ENCODE data around the gene PLEKHG4. TPM values are rescaled to one million over a fixed set of nuclear protein-coding genes. Genes with fewer than 3 reads are reported as not detected.

Gene PLEKHG4
- polyA plus RNA-seq, 2 of the 4 experiments (the other 2 are of a cell fraction): 10.0 to 15.9 TPM

GRCh38 chr16:67263201-67263600 is 16.1 kb upstream of the PLEKHG4 start:
- DNase-seq (ENCODE audit: low read depth in 1 of 2, low spot score in 1 of 2): no peak
- H3K27ac ChIP-seq: no peak overlapping the region
- WGBS (ENCODE audit: missing lambda C conversion rate): 75% methylated on average over 3 of the region's 3 CpGs
- peaks cover 3% of the 10 kb centered on the region for H3K4me1 ChIP-seq
- FAIRE-seq: no peak
- ChIA-PET CTCF (interaction anchor here (0.8 to 4.8 kb wide), 5 partner anchors 8 to 64 kb away, joined by 5 to 26 read pairs (median 9); partner anchors contain the start of genes FHOD1, KCTD19, LRRC36 and PLEKHG4), POLR2A (interaction anchor here (0.6 kb wide), 1 partner anchor 27 kb away, joined by 3 read pairs; no protein-coding TSS in a partner anchor)
- no peak for ATAC-seq
- H3K4me2 ChIP-seq: no peak overlapping the region
- TF ChIP-seq POLR2AphosphoS2 (conservative IDR thresholded peaks at IDR 0.05; ENCODE audit: low read length): no peak
- no peak for TF ChIP-seq HOXB5 (CRISPR knock-in tag; IDR thresholded peaks at IDR 0.05)
- no peak for TF ChIP-seq ZC3H11A (IDR thresholded peaks at IDR 0.05)
- no peak for TF ChIP-seq MAFK (IDR thresholded peaks at IDR 0.05; ENCODE audit: partially characterized antibody)
- TF ChIP-seq HDAC2 (IDR thresholded peaks at IDR 0.05): no peak
- TF ChIP-seq FOSL2 (IDR thresholded peaks at IDR 0.05): no peak
- TF ChIP-seq FOSL2 (CRISPR knock-in tag; IDR thresholded peaks at IDR 0.05): no peak
- no peak for TF ChIP-seq ESRRA (IDR thresholded peaks at IDR 0.05; ENCODE audit: borderline replicate concordance, low read length)
- no peak for TF ChIP-seq RNF2 (IDR thresholded peaks at IDR 0.05; ENCODE audit: borderline replicate concordance, low read depth)
- TF ChIP-seq ZFP36 (IDR thresholded peaks at IDR 0.05; ENCODE audit: borderline replicate concordance, partially characterized antibody): no peak
- no peaks in the 10 kb centered on the region for H3K9me3 ChIP-seq
- H3K4me3 ChIP-seq: no peak overlapping the region

GRCh38 chr16:67264277-67264676 is 15.1 kb upstream of the PLEKHG4 start:
- Histone ChIP-seq H3K4me3 (no peak overlapping the region), H3K4me2 (no peak overlapping the region), H3K9me3 (no peaks in the 10 kb centered on the region), H3K4me1 (peaks cover 12% of the 10 kb centered on the region), H3K27ac (no peak overlapping the region)
- no peak for FAIRE-seq
- TF ChIP-seq RAD21 (conservative IDR thresholded peaks at IDR 0.05 in 1 of 2, IDR thresholded peaks at IDR 0.05 in 1 of 2) (0 out of 5 replicates have a peak, but pooled peaks of 1 of the 2 experiments have one; percentile 20), EP300 (IDR thresholded peaks at IDR 0.05) (no peak), TFCP2L1 (CRISPR knock-in tag; IDR thresholded peaks at IDR 0.05) (no peak)
- peak; percentile 42 to 51; a peak in 3 of 6 replicates for ATAC-seq
- WGBS (ENCODE audit: missing lambda C conversion rate): 93% methylated on average over 9 of the region's 9 CpGs
- ChIA-PET POLR2A (no interaction called here), CTCF (interaction anchor here (0.8 to 4.8 kb wide), 7 partner anchors 9 to 163 kb away, joined by 4 to 26 read pairs (median 7); partner anchors contain the start of genes FHOD1, PLEKHG4 and ZDHHC1)
- no peak for DNase-seq (ENCODE audit: low read depth in 1 of 2, low spot score in 1 of 2)

GRCh38 chr16:67264866-67265265 is 14.5 kb upstream of the PLEKHG4 start:
- Histone ChIP-seq H3K4me3 (no peak overlapping the region), H3K27ac (no peak overlapping the region), H3K4me1 (peaks cover 12% of the 10 kb centered on the region), H3K4me2 (no peak overlapping the region), H3K9me3 (no peaks in the 10 kb centered on the region)
- TF ChIP-seq RARB (CRISPR knock-in tag; IDR thresholded peaks at IDR 0.05) (no peak), MAFK (IDR thresholded peaks at IDR 0.05; ENCODE audit: partially characterized antibody) (no peak), TP53 (CRISPR knock-in tag; IDR thresholded peaks at IDR 0.05) (no peak), NPAS2 (CRISPR knock-in tag; IDR thresholded peaks at IDR 0.05; ENCODE audit: borderline replicate concordance) (no peak), GATA3 (IDR thresholded peaks at IDR 0.05; ENCODE audit: borderline replicate concordance) (no peak), MYC (IDR thresholded peaks at IDR 0.05; ENCODE audit: borderline replicate concordance, low read length) (no peak), FOSB (CRISPR knock-in tag; IDR thresholded peaks at IDR 0.05) (no peak), ZC3H11A (IDR thresholded peaks at IDR 0.05) (no peak), E2F6 (IDR thresholded peaks at IDR 0.05; ENCODE audit: borderline replicate concordance, low read depth) (no peak), POLR2AphosphoS2 (conservative IDR thresholded peaks at IDR 0.05; ENCODE audit: low read length) (no peak), MAZ (IDR thresholded peaks at IDR 0.05; ENCODE audit: borderline replicate concordance, low read depth, low read length) (no peak), RFX5 (IDR thresholded peaks at IDR 0.05) (no peak), ZFP36 (IDR thresholded peaks at IDR 0.05; ENCODE audit: borderline replicate concordance, partially characterized antibody) (no peak), RNF2 (IDR thresholded peaks at IDR 0.05; ENCODE audit: borderline replicate concordance, low read depth) (no peak), ZNF302 (CRISPR knock-in tag; IDR thresholded peaks at IDR 0.05) (no peak)
- WGBS (ENCODE audit: missing lambda C conversion rate): 87% methylated on average over 5 of the region's 5 CpGs
- no peak for DNase-seq (ENCODE audit: low read depth in 1 of 2, low spot score in 1 of 2)
- FAIRE-seq: no peak
- CTCF ChIA-PET: interaction anchor here (0.8 to 4.8 kb wide), 8 partner anchors 9 to 163 kb away, joined by 4 to 26 read pairs (median 6); partner anchors contain the start of genes FHOD1, PLEKHG4 and ZDHHC1
- POLR2A ChIA-PET: interaction anchor here (1.1 kb wide), 1 partner anchor 38 kb away, joined by 3 read pairs; the partner anchor contains the start of gene TMEM208
- no peak for ATAC-seq

All from A549 (cell line).